LNCAP (cell line): ENCODE data around the gene CYP2W1.

Experiments
- CTCF ChIP-seq: fragments of 450-650 bp; IDR thresholded peaks from 2 replicates; pipeline ENCODE4 v1.5.1; 2017; ENCODE audit warnings: mild to moderate bottlenecking

The CYP2W1 gene

GRCh38 chr7:938546-939185 is 44.3 kb upstream of the CYP2W1 start:
- TF ChIP-seq CTCF = no peak

- TF ChIP-seq CTCF = no peak
Observed at GRCh38 chr7:939843-940242, 43.1 kb upstream of the CYP2W1 start.

DNA sequence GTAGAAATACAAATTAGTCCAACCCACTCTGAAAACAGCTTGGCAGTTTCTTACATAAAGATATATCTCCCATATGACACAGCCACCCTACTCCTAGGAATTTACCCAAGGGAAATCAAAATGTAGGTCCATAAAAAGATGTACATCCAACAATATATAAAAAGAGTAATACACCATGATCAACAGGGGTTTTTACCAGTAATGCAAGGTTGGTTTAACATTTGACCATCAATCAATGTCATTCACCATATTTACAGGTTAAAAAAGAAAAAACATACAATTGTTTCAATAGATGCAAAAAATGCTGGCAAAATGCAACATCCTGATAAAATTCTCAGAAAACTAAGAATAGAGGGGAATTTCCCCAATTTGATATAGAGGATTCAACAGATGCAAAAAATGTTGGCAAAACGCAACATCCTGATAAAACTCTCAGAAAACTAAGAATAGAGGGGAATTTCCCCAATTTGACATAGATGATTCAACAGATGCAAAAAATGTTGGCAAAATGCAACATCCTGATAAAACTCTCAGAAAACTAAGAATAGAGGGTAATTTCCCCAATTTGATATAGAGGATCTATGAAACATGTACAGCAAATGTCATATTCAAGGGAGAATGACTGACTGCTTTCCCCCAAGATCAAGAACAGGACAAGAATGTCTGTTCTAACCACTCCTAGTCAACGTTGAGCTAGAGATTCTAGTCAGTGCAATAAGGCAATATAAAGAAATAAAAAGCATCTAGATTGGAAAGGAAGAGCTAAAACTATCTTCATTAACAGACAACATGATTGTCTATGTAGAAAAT is 42.2 kb upstream of the CYP2W1 start:
- no peak for TF ChIP-seq CTCF

GRCh38 chr7:944744-945143 is 38.2 kb upstream of the CYP2W1 start:
- no peak for TF ChIP-seq CTCF

- TF ChIP-seq CTCF = no peak
Observed at GRCh38 chr7:945147-945555, 37.8 kb upstream of the CYP2W1 start.

DNA sequence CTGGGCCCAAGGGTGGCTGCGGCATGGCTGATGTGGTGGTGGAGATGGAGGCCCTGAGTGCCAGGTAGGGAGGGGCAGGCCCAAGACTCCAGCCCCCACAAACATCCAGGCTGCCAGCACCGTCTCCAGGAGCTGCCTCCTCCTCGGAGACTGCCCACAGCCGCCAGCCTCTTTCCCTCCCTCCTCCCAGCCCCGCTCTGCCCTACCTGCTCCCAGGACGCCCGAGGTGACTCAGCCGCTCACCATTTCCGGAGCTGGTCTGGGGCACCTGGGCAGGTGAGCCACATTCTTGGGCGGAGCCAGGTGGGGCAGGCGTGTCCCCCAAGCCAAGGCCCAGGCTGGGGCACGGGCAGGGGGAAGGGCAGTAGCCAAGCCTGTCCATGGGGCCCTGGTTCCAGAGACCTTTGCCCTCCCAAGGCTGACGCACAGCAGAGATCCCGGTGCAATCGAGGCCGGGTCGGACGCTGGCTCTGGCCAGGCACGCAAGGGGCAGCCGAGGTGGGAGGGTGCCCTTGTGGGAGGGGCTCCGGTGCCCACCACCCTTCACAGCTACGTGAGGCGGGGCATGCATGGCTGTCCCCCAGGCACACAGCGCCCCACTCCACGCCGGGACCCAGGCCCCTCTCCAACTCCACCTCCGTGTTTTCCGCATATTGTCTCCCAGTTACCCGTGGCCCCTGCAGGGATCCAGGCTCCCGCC is 37.3 kb upstream of the CYP2W1 start:
- TF ChIP-seq CTCF = no peak

GRCh38 chr7:946256-946996 is 36.6 kb upstream of the CYP2W1 start:
- no peak for TF ChIP-seq CTCF
